HEK293 (cell line): Measurements from ENCODE around the gene CLMN.

Experiments used
- CTCF ChIA-PET: fragments of 350-600 bp; formaldehyde crosslinking; extraction: SDS; loops from one replicate; lab custom pipeline; 2021; ENCODE audit warnings: antibody characterized with exemption; lab: Yijun Ruan, JAX
- POLR2A ChIA-PET: fragments of 300-600 bp; formaldehyde crosslinking; extraction: SDS; loops from one replicate; lab custom pipeline; 2020; ENCODE audit warnings: antibody characterized with exemption, inconsistent platforms; lab: Yijun Ruan, JAX
- H3K27ac ChIP-seq: fragments of 200-500 bp; sonication (Bioruptor generic); 2 replicates; pipeline ENCODE4 v1.5.1; 2014; ENCODE audit warnings: low read depth, low read length, control low read depth, inconsistent platforms; ENCODE audit errors: extremely low read depth
- H3K36me3 ChIP-seq, 2 experiments: fragments of 200-500 bp in 1 of 2; sonication (Bioruptor generic) in 1 of 2; 1 replicate in 1 of 2; 2 replicates in 1 of 2; pipeline ENCODE4 v1.5.1; 2014 to 2017; ENCODE audit warnings: inconsistent platforms in 2 of 2, low read length in 2 of 2; ENCODE audit not compliant: control insufficient read depth in 2 of 2, insufficient read depth in 1 of 2
- H3K4me1 ChIP-seq: fragments of 200-500 bp; sonication (Bioruptor generic); 2 replicates; pipeline ENCODE4 v1.5.1; 2014; ENCODE audit warnings: mild to moderate bottlenecking, low read length, inconsistent platforms; ENCODE audit not compliant: control insufficient read depth, insufficient read depth
- H3K4me3 ChIP-seq: 2 replicates; pipeline ENCODE4 v1.5.1; 2011; ENCODE audit warnings: low read depth, mild to moderate bottlenecking, control low read depth, low read length, moderate library complexity
- H3K9me3 ChIP-seq: fragments of 200-500 bp; sonication (Bioruptor generic); 2 replicates; pipeline ENCODE4 v1.5.1; 2014; ENCODE audit warnings: low read depth, low read length, inconsistent platforms; ENCODE audit not compliant: control insufficient read depth, insufficient read depth
- GLI2 ChIP-seq: fragments of 450-650 bp; formaldehyde crosslinking; IDR thresholded peaks from 2 replicates; pipeline ENCODE4; 2017; ENCODE audit warnings: missing biosample characterization, missing genetic modification characterization, low read depth, borderline replicate concordance
- IKZF3 ChIP-seq: fragments of 450-650 bp; IDR thresholded peaks from 2 replicates; pipeline ENCODE4 v1.5.0; 2018; ENCODE audit warnings: missing biosample characterization, mild to moderate bottlenecking, missing genetic modification characterization, moderate library complexity
- PRDM1 ChIP-seq: fragments of 450-650 bp; formaldehyde crosslinking; IDR thresholded peaks from 2 replicates; pipeline ENCODE4; 2016; ENCODE audit warnings: missing biosample characterization, missing genetic modification characterization
- WT1 ChIP-seq: fragments of 450-650 bp; formaldehyde crosslinking; IDR thresholded peaks from 2 replicates; pipeline ENCODE4 v1.5.1; 2016; ENCODE audit warnings: missing biosample characterization, missing genetic modification characterization
- ZNF223 ChIP-seq: fragments of 450-650 bp; formaldehyde crosslinking; IDR thresholded peaks from 2 replicates; pipeline ENCODE4 v1.5.1; 2016; ENCODE audit warnings: missing biosample characterization, missing genetic modification characterization
- ZNF404 ChIP-seq: fragments of 450-650 bp; formaldehyde crosslinking; IDR thresholded peaks from 2 replicates; pipeline ENCODE4 v1.5.1; 2017; ENCODE audit warnings: missing biosample characterization, missing genetic modification characterization
- ZNF426 ChIP-seq: fragments of 450-650 bp; formaldehyde crosslinking; IDR thresholded peaks from 2 replicates; pipeline ENCODE4 v1.5.1; 2017; ENCODE audit warnings: missing biosample characterization, missing genetic modification characterization, mild to moderate bottlenecking, inconsistent platforms, moderate library complexity
- ZNF48 ChIP-seq: fragments of 450-650 bp; formaldehyde crosslinking; IDR thresholded peaks from 2 replicates; pipeline ENCODE4 v1.5.1; 2016; ENCODE audit warnings: missing biosample characterization, missing genetic modification characterization
- ZNF521 ChIP-seq: fragments of 450-650 bp; formaldehyde crosslinking; IDR thresholded peaks from 2 replicates; pipeline ENCODE4 v1.5.1; 2017; ENCODE audit warnings: missing biosample characterization, mild to moderate bottlenecking, missing genetic modification characterization
- ZSCAN16 ChIP-seq: fragments of 450-650 bp; formaldehyde crosslinking; IDR thresholded peaks from 2 replicates; pipeline ENCODE4 v1.5.1; 2016; ENCODE audit warnings: missing biosample characterization, missing genetic modification characterization
- TF ChIP-seq, protein P1 (sequence below): fragments of 450-650 bp; formaldehyde crosslinking; conservative IDR thresholded peaks from 2 replicates; pipeline ENCODE4 v1.5.1; 2016; ENCODE audit warnings: low read depth, missing biosample characterization, missing genetic modification characterization
- TF ChIP-seq, protein P2 (sequence below): fragments of 450-650 bp; formaldehyde crosslinking; IDR thresholded peaks from 2 replicates; pipeline ENCODE4 v1.5.1; 2016; ENCODE audit warnings: missing biosample characterization, missing genetic modification characterization
- TF ChIP-seq, protein P3 (sequence below): fragments of 450-650 bp; formaldehyde crosslinking; IDR thresholded peaks from 2 replicates; pipeline ENCODE4 v1.5.1; 2016; ENCODE audit warnings: missing biosample characterization, missing genetic modification characterization, low read depth
- TF ChIP-seq, protein P4 (sequence below): fragments of 450-650 bp; formaldehyde crosslinking; IDR thresholded peaks from 2 replicates; pipeline ENCODE4 v1.5.1; 2017; ENCODE audit warnings: missing biosample characterization, missing genetic modification characterization
- TF ChIP-seq, protein P5 (sequence below): fragments of 450-650 bp; formaldehyde crosslinking; optimal IDR thresholded peaks from 2 replicates; pipeline ENCODE3; 2016; ENCODE audit warnings: missing biosample characterization, mild to moderate bottlenecking, missing genetic modification characterization
- TF ChIP-seq, protein P6 (sequence below): fragments of 450-650 bp; formaldehyde crosslinking; IDR thresholded peaks from 2 replicates; pipeline ENCODE4 v1.5.1; 2016; ENCODE audit warnings: missing biosample characterization, missing genetic modification characterization
- TF ChIP-seq, protein P7 (sequence below): fragments of 450-650 bp; formaldehyde crosslinking; IDR thresholded peaks from 2 replicates; pipeline ENCODE4 v1.5.0; 2017; ENCODE audit warnings: missing biosample characterization, missing genetic modification characterization, borderline replicate concordance

The CLMN gene

DNA sequence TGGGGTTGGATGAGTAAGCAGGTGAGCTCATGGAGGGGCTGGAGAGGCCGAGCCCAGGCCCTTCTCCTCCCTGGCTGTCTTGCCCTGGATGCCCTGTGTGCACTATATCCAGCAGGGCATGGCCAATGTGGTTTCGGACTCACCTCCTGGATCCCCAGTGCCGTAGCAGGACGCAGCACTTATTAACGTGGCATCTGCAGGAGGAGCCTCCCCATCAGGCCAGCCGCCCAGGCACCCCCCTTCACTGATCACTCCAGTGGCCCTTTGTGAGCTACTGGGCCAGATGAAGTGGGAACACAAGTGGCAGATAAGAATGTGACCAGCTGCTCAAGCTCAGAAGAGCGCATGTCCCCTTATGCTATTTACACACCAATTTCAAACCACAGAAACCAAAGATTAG is 119.3 kb downstream of the CLMN start (continued):
- TF ChIP-seq, protein P1, sequence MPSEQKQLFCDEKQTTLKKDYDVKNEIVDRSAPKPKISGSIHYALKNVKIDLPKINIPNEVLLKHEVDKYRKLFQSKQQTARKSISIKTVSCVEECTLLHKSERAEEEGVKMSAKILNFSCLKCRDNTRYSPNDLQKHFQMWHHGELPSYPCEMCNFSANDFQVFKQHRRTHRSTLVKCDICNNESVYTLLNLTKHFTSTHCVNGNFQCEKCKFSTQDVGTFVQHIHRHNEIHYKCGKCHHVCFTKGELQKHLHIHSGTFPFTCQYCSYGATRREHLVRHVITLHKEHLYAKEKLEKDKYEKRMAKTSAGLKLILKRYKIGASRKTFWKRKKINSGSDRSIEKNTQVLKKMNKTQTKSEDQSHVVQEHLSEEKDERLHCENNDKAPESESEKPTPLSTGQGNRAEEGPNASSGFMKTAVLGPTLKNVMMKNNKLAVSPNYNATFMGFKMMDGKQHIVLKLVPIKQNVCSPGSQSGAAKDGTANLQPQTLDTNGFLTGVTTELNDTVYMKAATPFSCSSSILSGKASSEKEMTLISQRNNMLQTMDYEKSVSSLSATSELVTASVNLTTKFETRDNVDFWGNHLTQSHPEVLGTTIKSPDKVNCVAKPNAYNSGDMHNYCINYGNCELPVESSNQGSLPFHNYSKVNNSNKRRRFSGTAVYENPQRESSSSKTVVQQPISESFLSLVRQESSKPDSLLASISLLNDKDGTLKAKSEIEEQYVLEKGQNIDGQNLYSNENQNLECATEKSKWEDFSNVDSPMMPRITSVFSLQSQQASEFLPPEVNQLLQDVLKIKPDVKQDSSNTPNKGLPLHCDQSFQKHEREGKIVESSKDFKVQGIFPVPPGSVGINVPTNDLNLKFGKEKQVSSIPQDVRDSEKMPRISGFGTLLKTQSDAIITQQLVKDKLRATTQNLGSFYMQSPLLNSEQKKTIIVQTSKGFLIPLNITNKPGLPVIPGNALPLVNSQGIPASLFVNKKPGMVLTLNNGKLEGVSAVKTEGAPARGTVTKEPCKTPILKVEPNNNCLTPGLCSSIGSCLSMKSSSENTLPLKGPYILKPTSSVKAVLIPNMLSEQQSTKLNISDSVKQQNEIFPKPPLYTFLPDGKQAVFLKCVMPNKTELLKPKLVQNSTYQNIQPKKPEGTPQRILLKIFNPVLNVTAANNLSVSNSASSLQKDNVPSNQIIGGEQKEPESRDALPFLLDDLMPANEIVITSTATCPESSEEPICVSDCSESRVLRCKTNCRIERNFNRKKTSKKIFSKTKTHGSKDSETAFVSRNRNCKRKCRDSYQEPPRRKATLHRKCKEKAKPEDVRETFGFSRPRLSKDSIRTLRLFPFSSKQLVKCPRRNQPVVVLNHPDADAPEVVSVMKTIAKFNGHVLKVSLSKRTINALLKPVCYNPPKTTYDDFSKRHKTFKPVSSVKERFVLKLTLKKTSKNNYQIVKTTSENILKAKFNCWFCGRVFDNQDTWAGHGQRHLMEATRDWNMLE (tag by site-specific recombination), result no peak
- TF ChIP-seq ZNF48 (tag by site-specific recombination) (no peak), ZNF521 (tag by site-specific recombination) (no peak), ZNF426 (tag by site-specific recombination) (no peak), PRDM1 (tag by site-specific recombination) (no peak), ZNF223 (tag by site-specific recombination) (no peak), GLI2 (tag by site-specific recombination) (no peak)
- TF ChIP-seq, protein P2, sequence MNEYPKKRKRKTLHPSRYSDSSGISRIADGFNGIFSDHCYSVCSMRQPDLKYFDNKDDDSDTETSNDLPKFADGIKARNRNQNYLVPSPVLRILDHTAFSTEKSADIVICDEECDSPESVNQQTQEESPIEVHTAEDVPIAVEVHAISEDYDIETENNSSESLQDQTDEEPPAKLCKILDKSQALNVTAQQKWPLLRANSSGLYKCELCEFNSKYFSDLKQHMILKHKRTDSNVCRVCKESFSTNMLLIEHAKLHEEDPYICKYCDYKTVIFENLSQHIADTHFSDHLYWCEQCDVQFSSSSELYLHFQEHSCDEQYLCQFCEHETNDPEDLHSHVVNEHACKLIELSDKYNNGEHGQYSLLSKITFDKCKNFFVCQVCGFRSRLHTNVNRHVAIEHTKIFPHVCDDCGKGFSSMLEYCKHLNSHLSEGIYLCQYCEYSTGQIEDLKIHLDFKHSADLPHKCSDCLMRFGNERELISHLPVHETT (tag by site-specific recombination), result no peak
- TF ChIP-seq, protein P3, sequence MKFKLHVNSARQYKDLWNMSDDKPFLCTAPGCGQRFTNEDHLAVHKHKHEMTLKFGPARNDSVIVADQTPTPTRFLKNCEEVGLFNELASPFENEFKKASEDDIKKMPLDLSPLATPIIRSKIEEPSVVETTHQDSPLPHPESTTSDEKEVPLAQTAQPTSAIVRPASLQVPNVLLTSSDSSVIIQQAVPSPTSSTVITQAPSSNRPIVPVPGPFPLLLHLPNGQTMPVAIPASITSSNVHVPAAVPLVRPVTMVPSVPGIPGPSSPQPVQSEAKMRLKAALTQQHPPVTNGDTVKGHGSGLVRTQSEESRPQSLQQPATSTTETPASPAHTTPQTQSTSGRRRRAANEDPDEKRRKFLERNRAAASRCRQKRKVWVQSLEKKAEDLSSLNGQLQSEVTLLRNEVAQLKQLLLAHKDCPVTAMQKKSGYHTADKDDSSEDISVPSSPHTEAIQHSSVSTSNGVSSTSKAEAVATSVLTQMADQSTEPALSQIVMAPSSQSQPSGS (tag by site-specific recombination), result no peak
- TF ChIP-seq, protein P4, sequence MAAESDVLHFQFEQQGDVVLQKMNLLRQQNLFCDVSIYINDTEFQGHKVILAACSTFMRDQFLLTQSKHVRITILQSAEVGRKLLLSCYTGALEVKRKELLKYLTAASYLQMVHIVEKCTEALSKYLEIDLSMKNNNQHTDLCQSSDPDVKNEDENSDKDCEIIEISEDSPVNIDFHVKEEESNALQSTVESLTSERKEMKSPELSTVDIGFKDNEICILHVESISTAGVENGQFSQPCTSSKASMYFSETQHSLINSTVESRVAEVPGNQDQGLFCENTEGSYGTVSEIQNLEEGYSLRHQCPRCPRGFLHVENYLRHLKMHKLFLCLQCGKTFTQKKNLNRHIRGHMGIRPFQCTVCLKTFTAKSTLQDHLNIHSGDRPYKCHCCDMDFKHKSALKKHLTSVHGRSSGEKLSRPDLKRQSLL (tag by site-specific recombination), result no peak
- TF ChIP-seq, protein P5, sequence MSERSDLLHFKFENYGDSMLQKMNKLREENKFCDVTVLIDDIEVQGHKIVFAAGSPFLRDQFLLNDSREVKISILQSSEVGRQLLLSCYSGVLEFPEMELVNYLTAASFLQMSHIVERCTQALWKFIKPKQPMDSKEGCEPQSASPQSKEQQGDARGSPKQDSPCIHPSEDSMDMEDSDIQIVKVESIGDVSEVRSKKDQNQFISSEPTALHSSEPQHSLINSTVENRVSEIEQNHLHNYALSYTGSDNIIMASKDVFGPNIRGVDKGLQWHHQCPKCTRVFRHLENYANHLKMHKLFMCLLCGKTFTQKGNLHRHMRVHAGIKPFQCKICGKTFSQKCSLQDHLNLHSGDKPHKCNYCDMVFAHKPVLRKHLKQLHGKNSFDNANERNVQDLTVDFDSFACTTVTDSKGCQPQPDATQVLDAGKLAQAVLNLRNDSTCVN (tag by site-specific recombination), result no peak
- TF ChIP-seq, all 188 proteins: peak for 0

DNA sequence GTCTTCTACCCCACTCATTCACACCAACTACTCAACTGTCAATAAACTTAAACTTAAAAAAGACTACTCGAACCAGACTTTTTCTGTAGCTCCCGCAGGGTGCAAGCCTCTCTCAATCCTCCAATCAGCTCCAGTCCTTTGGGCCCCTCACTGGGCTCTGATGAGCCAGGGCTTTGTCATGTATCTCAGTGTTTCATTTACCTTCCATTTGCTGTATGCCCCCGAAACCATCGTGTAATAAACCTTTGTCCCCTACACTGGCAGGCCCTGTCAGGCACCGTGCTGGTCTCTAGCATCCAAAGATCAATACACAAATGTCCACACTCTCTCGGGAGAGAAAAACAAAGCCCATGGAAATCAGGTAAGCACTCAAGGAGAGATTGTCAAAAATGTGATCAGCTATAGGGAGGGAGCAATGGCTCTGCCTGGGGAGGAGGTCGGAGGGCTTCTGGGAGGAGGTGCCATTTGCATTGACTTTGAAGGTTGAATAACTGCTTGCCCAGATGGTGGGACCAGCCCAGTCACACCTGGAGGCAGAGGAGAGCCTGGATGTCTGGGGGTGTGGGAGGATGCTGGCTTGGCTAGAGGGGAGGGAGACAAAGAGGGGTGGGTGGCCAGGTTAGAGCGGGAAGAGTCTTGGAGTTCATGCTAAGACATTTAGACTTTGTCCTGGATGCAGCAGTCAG is 120.3 kb downstream of the CLMN start:
- Histone ChIP-seq H3K4me3 (no peak overlapping the region), H3K4me1 (no peaks in the 10 kb centered on the region), H3K27ac (no peak overlapping the region), H3K9me3 (no peaks in the 10 kb centered on the region), H3K36me3 (peaks cover 0 to 7% of the 10 kb centered on the region in 2 experiments; a peak in 1 of 3 replicates)
- POLR2A ChIA-PET, result no interaction called here
- CTCF ChIA-PET, result interaction anchor here (1.3 kb wide), 1 partner anchor 20 kb away, joined by 3 read pairs; no protein-coding TSS in a partner anchor
- TF ChIP-seq ZSCAN16 (tag by site-specific recombination), result no peak
- no peak for TF ChIP-seq ZNF404 (tag by site-specific recombination)
- TF ChIP-seq, protein P4 (tag by site-specific recombination), result no peak
- TF ChIP-seq WT1 (tag by site-specific recombination), result no peak
- TF ChIP-seq, protein P6, sequence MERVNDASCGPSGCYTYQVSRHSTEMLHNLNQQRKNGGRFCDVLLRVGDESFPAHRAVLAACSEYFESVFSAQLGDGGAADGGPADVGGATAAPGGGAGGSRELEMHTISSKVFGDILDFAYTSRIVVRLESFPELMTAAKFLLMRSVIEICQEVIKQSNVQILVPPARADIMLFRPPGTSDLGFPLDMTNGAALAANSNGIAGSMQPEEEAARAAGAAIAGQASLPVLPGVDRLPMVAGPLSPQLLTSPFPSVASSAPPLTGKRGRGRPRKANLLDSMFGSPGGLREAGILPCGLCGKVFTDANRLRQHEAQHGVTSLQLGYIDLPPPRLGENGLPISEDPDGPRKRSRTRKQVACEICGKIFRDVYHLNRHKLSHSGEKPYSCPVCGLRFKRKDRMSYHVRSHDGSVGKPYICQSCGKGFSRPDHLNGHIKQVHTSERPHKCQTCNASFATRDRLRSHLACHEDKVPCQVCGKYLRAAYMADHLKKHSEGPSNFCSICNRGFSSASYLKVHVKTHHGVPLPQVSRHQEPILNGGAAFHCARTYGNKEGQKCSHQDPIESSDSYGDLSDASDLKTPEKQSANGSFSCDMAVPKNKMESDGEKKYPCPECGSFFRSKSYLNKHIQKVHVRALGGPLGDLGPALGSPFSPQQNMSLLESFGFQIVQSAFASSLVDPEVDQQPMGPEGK (tag by site-specific recombination), result no peak
- TF ChIP-seq IKZF3 (tag by site-specific recombination), result no peak
- TF ChIP-seq, protein P7, sequence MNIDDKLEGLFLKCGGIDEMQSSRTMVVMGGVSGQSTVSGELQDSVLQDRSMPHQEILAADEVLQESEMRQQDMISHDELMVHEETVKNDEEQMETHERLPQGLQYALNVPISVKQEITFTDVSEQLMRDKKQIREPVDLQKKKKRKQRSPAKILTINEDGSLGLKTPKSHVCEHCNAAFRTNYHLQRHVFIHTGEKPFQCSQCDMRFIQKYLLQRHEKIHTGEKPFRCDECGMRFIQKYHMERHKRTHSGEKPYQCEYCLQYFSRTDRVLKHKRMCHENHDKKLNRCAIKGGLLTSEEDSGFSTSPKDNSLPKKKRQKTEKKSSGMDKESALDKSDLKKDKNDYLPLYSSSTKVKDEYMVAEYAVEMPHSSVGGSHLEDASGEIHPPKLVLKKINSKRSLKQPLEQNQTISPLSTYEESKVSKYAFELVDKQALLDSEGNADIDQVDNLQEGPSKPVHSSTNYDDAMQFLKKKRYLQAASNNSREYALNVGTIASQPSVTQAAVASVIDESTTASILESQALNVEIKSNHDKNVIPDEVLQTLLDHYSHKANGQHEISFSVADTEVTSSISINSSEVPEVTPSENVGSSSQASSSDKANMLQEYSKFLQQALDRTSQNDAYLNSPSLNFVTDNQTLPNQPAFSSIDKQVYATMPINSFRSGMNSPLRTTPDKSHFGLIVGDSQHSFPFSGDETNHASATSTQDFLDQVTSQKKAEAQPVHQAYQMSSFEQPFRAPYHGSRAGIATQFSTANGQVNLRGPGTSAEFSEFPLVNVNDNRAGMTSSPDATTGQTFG, result no peak
